HG02588 (cell line): ENCODE data around the gene MYRIP.
A peak's percentile ranks its signal among the peaks of the same experiment; 100 is the strongest.
"Not testable (repeated sequence)": the region's sequence is repeated elsewhere in the genome, so short reads cannot be mapped to it uniquely, and the experiment has no call there.

Experiments
- ATAC-seq: cut with Tn5 transposase; IDR thresholded peaks from one replicate; pipeline ENCODE4 v1.9.1; 2021; ENCODE audit warnings: mild to moderate bottlenecking, moderate library complexity; ENCODE audit not compliant: unreplicated experiment

MYRIP gene

DNA sequence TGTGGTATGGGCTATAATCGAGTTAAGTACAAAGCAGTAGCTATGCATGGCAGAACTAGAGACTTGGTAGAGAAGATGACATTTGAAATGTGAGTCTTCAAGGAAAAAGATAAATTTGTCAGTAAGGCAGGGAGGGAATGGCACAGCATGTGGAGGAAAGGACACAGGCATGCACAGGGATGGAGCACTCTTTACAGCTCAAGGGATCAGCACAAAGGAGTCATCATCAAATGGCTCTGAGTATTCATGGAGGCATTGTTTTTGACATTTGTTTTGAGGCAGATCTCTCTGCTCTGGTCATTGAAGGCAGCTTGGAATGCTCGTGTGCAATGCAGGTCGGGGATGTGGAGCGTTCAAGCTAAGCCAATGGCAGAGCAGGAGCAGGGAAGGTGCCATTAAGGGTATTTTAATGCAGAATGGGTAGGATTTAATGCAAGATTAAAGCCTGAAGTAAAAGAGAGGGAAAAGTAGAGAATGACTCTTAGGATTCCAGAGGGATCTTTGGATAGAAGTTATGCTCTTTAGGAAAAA is 213.0 kb downstream of the MYRIP start:
- no peak for ATAC-seq

DNA sequence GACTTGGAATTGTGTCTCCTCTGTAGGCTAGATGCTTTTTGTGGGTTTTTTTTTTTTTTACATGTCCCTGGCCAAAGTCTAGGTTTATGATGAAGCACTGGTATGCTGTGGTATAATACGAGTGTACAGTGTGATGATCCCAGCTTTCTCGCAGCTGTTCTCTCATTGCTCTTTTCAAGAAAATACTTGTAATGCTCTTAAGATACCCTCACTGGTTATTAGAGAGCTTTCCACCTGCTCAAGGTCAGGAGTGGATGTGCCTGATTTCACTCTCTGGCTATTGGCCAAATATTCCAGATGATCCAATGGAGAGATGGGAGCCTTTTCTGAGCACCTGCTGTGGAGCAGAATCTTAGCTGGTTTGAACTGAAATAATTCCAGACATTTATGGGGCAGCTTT is 215.1 kb downstream of the MYRIP start:
- no peak for ATAC-seq

DNA sequence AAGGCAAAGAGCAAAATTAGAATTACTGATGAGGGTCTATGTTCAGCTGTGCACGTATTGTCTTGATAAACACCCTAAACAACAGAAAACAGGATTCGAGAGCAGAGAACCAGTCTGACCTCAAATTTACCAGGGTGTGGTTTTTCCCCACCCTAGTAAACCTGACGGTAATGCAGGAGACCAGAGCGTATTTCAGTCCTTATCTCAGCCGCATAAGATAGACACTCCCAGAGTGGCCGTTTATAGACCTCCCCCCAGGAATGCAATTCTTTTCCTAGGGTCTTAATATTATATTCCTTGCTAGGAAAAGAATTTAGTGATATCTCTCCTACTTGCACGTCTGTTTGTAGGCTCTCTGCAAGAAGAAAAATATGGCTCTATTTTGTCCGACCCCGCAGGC is 216.5 kb downstream of the MYRIP start:
- ATAC-seq, result not testable (repeated sequence)

DNA sequence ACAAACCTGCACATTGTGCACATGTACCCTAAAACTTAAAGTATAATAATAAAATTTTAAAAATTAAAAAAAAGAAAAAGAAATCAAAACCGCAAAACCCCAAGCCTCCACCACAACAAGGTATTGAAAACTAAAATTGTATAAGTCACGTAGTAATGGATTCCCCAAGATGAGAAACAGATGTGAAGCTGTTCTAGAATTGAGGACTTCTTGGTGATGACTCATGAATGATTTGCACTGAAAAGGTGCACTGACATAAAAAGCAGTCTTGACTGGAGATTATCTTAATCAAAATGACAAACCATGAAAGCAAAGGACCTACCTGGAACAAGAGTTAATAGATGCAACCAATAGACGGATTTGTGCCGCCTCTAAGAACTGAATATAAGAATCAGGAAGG is 225.8 kb downstream of the MYRIP start:
- no peak for ATAC-seq

- ATAC-seq, result no peak
Measured at GRCh38 chr3:40037582-40037981, 228.2 kb downstream of the MYRIP start.

GRCh38 chr3:40042752-40043443 is 233.5 kb downstream of the MYRIP start:
- ATAC-seq, result no peak

- no peak for ATAC-seq
Measured at GRCh38 chr3:40043444-40043755, 234.0 kb downstream of the MYRIP start.

DNA sequence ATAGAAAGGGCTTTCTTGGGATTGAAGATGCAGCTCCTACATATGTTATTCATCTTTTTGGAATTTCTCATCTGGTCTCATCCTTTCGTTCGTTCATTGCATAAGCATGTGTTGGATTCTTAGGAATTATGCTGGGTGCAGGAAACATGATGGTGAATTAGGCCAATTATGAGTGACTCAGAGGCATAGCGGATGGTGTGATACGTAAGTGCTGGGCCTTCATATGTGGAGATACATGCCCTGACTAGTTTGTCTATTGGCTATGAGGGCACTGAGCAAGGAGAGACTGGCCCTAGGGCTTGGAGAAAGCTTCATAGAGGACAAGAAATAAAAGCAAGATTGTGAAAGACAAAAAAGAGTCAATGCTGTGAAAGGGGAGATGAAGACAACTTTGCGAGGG is 235.1 kb downstream of the MYRIP start:
- ATAC-seq, result no peak

DNA sequence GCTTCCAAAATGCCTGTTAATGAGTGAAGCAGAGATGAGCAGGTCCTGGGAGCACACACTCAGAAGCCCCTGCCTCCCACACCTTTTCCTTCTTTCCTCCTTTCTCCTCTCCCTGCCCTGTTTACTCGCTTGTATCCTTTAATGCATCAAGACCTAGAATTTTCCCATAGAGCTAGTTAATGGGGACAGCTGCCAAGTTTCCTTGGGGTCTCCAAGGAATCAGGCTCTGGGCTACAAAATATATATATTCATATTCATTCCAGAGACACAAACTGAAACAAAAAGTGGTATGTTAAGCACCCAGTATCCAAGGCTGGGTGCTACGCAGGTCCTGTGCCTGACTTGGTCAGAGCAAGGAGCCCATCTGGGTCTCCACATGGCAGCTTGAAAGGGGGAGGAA is 235.6 kb downstream of the MYRIP start:
- no peak for ATAC-seq

DNA sequence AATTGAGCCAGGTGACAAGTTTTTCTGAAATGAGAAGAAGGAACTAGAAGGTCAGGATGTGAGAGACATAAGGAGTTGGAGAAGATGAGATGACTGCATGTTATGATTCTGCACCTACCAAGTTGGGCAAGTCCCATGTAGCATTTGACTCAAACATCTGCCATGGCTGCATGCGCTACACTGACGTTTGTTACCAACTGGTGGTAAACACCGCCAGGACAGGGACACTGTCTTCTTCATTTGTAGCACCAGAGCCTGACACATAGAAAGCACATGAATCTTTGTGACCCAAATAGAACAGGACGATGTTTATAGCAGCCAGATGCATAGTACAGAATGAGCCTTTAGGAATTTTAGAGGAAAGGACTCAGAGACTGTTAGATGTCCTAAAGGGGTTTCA is 236.7 kb downstream of the MYRIP start:
- no peak for ATAC-seq

DNA sequence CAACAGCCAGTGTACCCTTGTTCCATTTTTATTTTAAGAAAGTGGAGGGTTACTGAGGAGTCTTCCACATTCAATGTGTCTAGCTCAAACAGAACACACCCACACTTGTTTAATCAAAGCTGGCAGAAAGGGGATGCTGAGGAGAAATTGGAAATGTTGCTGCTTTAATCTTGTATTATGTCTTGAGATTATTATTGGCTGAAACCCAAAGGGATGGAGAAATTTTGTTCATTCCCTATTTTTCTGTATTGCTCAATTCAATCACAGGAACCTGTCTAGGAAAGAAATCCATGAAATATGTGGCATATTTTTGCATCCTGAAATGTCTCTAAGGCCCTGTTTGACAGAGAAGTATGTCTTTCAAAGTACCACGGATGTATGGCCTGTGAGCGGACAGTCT is 238.0 kb downstream of the MYRIP start:
- ATAC-seq, result no peak

DNA sequence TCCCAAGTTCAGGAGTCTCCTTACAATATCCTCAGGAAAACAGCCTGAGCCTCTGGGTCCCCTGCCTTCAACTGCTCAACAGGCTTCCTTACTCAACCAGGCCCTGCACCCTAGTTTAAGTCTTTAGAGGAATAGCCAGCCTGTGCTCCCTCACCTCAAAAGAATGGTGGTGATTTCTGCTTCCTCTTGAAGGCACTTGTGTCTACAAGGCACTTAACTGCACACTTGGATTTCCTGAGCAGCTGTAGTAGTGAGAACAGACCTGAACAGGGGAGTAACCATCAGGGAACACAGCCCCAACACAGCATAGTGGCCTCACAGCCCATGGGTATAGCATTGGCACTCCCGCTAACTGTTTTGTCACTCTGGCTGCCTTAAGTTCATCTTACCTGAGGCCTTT is 244.3 kb downstream of the MYRIP start:
- no peak for ATAC-seq

GRCh38 chr3:40054568-40055222 is 245.3 kb downstream of the MYRIP start:
- ATAC-seq, result no peak

GRCh38 chr3:40055361-40055760 is 246.0 kb downstream of the MYRIP start:
- ATAC-seq, result no peak

DNA sequence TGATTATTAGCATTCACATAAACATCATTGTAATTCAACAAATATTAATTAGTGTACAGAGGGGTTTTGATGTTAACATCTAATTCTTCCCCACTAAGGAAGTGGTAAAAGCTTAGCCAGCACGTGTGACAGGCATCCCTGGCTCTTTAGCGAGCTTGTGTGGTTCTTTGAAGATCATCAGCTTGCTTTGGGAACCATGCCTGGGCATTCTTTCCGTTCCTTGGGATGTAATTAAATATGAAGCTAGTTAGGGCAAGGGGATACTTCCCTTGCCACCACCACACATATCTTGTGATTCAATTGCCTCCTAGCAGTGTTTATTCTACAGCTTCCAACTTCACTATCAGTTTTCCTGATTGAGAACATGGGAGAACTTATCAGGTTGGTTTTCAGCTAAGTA is 246.5 kb downstream of the MYRIP start:
- no peak for ATAC-seq

DNA sequence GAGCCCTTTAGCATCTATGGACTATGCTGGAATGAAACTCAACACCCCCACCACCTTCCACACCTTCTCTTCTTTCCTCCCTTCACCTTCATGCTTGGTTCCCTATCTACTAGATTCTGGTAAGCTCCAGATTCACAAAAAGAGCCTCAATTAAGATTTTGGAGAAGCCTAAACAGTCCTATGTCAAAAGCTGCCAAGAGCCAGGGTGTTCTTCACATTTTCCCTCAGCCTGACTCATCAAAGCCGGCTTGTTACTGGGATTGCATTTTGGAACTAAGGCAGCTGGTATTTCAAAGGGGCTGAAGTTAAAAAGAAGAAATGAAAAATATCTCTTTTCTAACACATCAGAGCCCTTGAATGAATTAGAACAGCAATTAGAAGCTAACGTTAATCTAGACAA is 247.7 kb downstream of the MYRIP start:
- no peak for ATAC-seq

DNA sequence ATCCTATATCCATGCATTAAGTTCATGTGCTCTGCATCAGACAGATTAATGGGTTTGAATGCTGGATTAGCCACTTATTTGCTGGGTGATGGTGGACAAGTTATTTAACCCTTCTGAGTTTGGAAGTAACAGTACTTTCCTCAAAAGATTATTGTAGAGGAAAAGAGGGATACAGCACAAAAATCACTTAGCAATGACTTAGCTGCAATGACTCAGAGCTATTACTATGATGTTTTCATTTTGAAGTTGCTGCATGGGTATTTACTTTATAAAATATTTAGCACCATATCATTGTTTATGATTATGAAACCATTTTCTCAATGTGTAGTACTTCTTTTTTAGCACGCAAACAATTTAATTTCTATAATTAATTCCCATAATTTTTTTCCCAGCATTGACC is 248.4 kb downstream of the MYRIP start:
- ATAC-seq, result no peak

DNA sequence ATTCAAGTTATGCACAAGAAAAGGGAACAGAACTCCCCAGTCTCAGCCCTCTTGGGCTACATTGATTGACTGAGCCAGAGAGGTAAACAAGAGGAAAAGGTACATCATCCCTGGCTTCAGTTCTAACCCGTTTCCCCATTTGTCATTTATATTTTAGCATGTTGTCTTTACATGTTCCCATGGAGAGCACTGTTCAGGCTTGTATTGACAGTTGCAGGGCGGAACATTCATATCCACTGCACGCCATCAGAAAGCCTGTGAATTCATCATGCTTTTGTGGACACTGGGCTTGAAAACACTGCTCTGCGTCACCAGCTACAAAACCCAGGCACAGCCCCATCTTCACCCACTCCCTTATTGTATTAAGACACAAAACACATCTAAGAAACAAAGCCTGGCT is 259.2 kb downstream of the MYRIP start:
- no peak for ATAC-seq

- no peak for ATAC-seq
Measured at GRCh38 chr3:40070816-40071215, 261.4 kb downstream of the MYRIP start.

DNA sequence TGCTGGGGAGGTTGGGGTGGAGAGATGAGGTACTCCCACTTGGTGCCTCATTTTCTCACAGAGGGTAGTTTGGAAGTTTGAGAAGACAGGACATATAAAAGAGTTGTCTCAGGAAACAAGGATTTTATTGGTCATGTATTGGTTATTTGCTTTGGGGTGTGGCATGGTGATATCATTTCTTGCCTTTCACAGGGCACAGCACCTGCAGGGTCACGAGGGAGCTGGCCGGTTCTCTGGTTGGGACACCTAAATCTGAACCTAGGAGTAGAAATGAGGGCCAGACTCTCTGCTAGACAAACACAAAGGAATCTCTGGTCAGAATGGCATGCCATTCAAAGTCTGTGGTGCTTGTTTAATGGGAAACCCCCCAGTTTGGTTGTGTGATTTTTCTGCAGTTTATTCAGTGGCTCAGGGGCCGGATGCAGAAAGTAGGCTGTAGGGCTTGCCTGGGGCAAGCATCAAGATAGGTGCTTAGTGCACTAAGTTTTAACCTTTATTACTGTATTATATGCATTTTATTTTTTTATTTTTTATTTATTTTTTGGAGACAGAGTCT is 262.4 kb downstream of the MYRIP start:
- ATAC-seq, result no peak

DNA sequence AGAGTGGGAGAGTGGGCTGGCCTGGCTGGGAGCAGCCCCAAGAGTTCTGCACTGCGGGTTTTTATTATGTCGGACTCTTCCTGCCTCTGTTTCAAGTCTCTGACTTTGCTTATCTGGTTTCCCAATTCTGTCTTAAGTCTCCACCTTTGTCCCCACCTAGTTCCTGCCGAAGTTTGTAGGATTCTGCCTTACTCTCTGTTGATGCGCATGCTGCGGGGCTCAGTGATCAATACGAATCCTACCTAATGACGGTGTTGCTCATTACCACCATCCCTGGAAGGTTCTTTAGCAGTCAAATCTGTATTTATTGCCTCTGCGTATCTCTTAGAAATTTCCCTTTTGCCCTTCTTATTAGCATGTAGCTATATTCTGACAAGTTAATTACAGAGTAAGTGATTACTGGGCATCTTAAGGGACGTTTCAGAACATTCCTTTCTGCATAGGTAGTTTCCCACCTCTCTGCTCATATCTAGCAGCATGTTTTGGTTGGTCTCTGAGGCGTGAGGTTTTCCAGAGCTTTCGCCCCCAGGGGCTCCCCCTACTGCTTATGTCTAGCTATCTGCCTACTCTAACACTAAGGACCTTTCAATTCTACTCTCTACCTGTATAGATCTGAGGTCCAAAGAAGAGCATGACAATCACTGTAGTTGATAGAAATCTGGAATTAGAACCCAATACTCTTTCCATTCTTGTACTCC is 264.1 kb downstream of the MYRIP start:
- peak; percentile 53 for ATAC-seq

- ATAC-seq, result not testable (repeated sequence)
Measured at GRCh38 chr3:40077139-40077538, 267.7 kb downstream of the MYRIP start.
